Measurements from ENCODE around the gene RHOA.
A peak's percentile ranks its signal among the peaks of the same experiment; 100 is the strongest.

The RHOA gene

DNA sequence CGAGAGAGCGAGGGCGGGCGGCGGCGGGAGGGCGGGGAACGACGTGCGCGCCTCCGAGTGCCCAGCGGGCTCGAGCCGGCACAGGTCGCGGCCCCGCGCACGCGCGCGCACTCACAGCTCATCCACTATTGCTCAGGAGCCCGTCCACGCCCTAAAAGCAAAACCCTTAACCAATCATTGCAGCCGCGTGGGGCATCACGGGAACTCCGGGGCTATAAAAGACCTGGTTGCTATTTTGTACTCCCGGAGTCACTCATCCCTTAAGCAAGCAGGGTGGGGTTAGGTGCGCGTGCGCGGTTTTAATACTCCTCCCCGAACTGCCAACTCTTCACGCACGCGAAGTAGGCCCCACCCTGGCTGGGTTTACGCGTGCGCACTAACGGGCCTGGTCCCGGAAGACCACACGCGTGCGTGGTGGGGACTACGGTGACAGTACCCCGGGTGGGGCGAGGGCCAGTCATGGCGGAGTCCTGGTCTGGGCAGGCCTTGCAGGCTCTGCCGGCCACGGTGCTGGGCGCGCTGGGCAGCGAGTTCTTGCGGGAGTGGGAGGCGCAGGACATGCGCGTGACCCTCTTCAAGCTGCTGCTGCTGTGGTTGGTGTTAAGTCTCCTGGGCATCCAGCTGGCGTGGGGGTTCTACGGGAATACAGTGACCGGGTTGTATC is at the start of gene RHOA, which contains the start of gene TCTA:
TSS of gene RHOA (minus strand) at position 9 of the 664 bp plus-strand sequence. CDS start 36,387 bp downstream, outside the sequence.
TSS of gene TCTA (plus strand) at position 456 of the 664 bp plus-strand sequence. CDS start at position 460, 4 bp downstream.
- DNase-seq (ENCODE audit: low read depth), result peak; percentile 100

DNA sequence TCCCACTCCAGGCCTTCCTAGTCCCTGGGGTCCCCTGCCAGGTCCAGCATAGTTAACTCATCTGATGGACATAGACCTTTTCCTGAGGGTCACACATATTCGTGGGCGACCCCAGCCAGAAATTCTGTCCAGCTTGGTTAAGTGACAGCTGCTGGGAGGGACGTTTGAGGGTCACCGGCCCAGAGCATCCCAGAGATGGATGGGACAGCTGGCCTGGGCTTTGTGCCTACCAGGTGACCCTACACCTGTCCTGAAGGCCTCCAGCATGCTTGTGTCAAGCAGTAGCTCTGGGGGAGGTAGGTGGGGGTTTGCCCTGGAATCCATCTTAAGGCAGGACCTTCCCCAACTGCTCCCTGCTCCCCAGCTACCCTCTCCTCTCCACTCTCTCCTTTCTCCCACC is 49.2 kb upstream of the RHOA start:
- DNase-seq (ENCODE audit: low read depth), result no peak

DNA sequence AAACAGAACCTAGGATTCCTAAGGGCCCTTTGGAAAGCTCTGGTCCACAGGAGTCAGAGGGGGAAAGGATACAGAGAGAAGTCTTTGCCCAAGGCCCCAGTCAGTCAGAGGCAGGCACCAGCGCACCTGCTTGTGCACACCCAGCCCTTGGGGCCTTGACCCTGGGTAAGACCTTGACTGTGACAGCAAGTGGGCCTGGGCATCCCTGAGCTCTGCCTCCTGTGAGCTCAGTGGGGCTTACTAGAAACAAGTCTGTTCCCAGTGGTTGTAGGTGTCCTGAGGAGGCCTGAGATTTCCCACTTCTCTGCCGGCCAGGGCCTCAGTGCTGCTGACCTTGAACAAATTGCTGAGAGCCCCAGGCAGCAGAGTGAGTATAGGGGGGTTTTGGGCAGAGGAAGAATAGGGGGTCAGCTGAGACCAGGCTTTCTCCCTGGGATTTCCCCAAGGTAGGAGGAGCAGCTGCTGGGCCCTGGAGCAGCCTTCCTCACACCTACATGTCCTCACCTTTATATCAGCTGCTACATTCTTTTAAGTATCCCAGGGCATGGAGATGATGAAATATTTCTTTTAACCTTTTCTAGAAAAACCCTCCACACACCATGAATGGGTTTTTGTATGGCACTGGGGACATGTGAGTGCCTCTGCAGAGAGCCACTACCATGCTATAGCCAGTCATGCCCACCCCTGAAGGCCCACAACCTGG is 48.6 kb upstream of the RHOA start:
- no peak for DNase-seq (ENCODE audit: low read depth)

DNA sequence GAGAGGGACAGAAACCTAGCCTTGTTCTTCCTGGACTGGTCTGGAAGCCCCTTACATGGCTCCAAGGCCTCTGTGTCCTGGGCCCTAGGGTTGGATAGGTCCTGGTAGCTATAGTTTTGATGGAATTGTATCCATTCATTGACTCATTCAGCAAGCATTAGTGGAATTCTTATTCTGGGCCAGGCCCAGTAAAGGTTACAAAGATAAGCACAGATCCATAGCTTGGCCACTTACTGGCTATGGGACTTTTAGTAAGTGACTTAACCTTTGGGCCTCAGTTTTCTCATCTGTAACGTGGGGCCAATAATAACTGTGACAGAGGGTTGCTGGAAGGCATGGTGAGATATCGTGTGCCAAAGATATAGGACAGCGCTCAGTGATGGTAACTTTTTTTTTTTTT is 44.7 kb upstream of the RHOA start:
- DNase-seq (ENCODE audit: low read depth), result peak; percentile 49

- no peak for DNase-seq (ENCODE audit: low read depth)
These were observed 43.3 kb upstream of the RHOA start for GRCh38 chr3:49454898-49455681.

DNA sequence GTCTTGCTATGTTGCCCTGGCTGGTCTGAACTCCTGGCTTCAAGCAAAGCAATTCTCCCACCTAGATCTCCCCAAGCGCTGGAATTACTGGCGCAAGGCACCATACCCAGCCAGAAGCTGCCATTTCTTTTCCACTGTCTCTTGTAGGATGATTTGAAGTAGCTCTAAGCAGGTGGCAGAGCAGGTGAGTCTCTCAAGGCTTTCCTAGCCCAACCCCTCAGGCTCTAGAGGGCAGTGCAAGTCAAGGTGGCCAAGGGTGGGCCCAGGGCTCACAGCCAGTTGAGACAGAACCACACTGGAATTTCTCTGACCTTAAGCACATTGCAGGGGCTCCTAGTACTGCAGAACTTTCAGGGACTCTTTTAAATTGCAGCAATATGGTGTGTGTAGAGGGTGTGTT is 42.7 kb upstream of the RHOA start:
- DNase-seq (ENCODE audit: low read depth), result no peak

DNA sequence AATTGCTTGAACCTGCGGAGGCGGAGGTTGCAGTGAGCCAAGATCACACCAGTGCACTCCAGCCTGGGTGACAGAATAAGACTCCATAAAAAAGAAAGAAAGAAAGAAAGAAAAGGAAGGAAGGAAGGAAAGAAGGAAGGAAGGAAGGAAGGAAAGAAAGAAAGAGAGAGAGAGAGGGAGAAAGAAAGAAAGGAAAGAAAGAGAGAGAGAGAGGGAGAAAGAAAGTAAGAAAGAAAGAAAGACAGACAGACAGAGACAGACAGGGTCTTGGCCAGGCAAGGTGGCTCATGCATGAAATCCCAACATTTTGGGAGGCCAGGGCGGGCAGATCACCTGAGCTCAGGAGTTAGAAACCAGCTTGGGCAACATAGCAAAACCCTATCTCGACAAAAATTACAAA is 41.8 kb upstream of the RHOA start:
- no peak for DNase-seq (ENCODE audit: low read depth)

DNA sequence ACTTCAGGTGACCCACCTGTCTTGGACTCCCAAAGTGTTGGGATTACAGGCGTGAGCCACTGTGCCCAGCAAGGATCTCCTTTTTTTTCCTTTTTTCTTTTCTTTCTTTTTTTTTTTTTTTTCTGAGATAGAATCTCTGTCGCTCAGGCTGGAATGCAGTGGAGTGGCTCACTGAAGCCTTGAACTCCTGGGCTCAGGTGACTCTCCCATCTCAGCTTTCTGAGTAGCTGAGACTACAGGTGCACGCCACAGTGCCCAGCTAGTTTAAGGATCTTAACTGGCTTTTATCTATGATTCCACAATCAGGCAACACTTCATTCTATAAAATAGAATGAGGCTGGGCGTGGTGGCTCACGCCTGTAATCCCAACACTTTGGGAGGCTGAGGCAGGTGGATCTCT is 33.6 kb upstream of the RHOA start:
- no peak for DNase-seq (ENCODE audit: low read depth)

DNA sequence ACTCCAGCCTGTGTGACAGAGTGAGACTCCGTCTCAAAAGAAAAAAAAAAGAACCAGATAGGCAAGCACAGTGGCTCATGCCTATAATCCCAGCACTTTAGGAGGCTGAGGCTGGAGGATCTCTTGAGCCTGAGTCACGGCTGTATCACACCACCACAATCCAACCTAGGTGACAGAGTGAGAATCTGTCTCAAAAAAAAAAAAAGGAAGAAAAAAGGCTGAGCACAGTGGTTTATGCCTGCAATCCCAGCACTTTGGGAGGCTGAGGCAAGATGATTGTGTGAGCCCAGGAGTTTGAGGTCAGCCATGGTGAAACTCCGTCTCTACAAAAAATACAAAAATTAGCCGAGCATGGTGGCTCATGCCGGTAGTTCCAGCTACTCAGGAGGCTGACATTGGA is 23.0 kb upstream of the RHOA start:
- no peak for DNase-seq (ENCODE audit: low read depth)

- no peak for DNase-seq (ENCODE audit: low read depth)
These were observed 16.9 kb upstream of the RHOA start for GRCh38 chr3:49428752-49429080.

DNA sequence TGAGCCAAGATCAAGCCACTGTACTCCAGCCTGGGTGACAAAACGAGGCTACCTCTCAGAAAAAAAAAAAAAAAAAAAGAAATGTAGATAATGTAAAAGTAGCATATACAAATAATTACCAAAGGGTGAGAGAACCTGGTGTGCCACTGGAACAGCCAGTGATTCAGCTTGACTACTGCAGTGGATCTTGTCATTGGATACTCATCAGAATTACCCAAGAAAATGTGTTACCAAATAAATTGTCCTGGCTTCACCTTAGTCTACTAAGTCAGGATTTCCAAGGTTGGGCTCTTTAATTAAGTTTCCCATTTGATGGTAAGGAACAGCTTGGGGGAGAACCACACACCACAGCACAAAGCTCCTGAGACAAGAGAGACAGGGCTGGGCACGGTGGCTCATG is 15.8 kb upstream of the RHOA start:
- no peak for DNase-seq (ENCODE audit: low read depth)

DNA sequence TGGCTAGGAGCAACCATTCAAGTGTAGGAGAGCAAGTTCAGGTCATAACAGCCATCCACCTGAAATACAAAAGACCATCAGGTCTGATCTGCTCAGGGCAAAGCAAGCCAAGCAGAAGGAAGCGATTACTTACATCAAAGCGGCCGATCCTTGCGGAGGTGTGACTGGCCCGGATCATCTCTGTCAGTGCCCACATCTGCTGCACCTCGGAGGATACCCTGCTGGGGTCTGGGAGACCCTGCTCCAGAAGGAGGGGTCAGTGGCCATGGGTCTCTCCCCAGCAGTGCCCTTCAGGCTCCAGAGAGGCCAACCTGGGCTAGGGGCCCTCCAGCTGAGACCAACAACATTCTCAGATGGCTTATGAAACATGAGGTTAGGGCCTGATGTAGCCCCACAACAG is 13.0 kb upstream of the RHOA start:
- no peak for DNase-seq (ENCODE audit: low read depth)

DNA sequence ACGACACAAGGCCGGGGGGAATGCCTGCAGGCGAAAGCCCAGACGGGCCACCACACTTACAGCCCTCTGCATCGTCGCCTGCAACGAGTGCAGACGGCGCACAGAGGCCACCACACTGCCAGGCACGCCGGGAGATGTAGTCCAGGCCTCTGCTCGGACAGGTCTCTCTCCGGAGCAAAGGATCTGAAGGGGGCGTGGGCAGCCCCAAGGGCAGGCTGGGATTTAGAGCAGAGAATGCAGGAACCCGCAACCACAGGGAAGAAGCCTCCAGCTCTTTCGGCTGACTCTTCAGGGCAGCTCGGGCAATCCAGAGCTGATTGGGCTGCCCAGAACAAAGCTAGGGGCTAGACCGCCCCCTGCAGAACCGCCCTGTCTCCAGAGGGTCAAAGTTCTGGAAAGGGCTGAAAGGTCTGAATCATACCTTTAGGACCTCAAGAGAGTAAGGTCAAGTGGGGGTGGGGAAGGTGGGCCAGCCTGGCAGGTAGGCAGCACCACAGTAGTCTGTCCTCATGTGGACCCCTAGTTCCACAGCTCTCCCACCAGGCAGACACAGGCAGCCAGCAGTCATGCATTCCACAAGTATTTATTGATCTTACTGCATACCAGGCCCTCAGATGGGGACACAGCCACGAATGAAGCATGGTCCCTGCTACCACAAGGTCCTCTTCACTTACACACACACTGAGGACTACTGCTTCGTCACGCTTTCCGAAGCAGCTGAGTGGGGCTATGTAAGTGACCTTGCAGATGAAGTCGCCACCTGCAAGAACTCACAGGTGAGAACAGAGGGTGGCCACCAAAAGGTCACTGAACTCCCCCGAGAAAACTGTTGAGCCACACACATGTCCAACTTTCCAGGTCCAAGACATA is 10.8 kb upstream of the RHOA start, which contains the start of gene AMT:
TSS of gene AMT (minus strand) at position 95 of the 870 bp plus-strand sequence. CDS start at position 72, 23 bp downstream.
- DNase-seq (ENCODE audit: low read depth), result no peak

GRCh38 chr3:49421890-49422378 is 10.2 kb upstream of the RHOA start:
- no peak for DNase-seq (ENCODE audit: low read depth)

DNA sequence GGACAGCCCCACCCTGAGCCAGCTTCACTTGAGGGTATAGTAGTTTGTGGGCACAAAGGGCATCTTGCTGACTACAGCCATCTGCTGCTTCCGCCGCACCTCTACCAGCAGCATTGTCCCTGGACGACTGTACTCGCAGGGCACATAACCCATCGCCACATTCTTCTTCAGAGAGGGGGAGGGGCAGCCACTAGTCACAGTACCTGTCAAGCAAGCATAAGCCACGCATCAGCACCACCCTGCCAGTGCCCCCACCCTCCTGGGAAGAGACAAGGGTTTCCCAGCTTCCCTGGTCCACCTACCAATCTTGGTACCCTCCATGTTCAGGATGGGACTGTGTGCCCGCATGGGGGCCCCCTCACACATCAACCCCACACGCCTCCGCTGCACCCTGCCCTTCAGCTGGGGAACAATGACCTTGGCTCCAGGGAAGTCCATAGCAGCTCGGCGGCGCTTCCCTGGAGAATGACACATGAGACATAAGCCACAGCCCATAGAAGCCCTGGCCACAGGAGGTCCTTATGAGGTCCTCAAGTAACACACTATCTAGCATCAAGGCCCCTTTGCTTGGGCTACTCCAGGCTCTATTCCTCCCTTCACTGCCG is 5.8 kb upstream of the RHOA start:
- DNase-seq (ENCODE audit: low read depth), result no peak

DNA sequence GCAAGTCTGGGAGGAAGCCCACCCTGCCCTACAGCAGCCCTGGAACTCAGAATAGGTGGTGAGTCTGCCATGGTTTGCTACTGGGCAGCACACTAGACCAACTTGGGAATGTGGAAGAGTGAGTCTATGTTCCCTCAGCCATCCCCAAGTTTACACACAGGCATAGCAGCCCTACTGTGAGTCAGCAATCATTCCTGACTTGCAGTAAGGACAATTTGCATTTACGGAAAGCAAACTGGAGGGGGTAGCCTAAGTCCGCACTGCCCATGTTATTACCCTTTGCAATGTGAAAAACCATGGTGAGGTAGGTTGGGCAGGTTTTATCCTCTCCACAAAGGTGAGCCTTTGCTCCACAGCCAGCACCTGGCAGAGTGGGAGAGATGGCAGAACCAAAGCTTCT is 5.1 kb upstream of the RHOA start:
- DNase-seq (ENCODE audit: low read depth), result no peak

DNA sequence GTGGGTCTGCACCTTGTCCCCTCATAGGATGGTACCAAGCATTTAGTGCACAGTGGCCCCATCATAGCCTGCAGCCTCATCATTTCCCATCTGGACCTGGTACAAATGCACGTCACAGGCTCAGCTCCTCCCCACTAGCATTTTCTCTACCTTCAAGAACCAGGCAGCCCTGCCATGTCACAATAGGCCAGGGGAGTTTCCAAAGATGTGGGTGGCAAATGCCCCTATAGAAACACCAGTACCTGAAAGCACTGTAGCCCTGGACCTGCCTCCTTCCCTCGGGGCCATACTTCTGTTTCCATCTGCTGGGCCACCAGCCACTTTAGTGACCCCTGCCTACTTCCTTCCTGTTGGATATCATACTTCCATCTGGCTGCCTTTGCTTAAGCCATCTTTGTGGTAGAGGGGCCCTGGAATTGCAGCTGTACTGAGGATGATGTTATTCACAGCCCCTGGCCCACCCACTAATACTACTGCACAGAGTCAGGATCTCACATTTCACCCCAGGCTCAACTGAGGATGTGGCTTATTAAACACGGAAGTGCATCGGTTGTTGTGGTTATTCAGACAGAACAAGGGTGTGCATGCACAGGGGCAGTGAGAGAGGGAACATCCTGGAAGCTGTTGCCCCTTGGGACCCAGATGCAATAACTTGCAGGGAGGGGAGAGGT is 4.3 kb upstream of the RHOA start:
- DNase-seq (ENCODE audit: low read depth), result no peak

DNA sequence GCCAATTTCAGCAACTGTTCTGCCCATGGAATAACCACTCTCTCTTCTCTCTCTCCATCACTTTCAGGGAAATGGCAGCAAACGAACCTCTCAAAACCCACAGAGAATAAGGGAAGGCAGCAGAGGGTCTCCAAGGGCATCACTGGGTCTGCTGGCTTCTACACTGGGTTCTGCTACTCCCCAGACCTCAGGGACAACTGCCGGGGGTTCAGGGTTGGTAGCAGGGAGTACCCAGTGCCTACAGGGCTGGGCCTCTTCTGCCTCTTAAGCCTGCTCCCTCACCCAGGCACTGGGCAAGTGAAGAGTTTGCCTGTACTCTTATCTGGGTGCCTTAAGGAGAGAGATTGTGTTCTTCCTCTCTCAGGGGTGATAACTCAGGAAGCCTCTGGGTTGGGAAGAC is 3.0 kb upstream of the RHOA start:
- no peak for DNase-seq (ENCODE audit: low read depth)

DNA sequence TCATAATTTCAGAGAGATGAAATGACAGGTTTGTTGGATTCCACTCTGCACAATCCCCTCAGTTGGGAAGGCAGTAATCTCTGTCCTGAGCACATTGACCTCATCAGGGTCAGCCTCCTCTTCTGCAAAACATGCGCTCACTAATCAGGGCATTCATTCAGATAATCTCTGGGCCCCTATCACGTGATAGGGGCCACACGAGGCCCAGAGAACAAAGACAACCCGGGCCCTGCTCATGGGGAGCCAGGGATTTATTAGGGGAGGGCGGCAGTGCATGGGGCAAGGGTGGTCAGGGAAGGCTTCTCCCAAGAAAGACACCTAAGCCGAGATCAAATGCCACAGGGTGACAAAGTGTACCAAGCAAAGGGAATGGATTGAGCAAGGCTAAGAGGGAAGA is 1.6 kb upstream of the RHOA start:
- no peak for DNase-seq (ENCODE audit: low read depth)

DNA sequence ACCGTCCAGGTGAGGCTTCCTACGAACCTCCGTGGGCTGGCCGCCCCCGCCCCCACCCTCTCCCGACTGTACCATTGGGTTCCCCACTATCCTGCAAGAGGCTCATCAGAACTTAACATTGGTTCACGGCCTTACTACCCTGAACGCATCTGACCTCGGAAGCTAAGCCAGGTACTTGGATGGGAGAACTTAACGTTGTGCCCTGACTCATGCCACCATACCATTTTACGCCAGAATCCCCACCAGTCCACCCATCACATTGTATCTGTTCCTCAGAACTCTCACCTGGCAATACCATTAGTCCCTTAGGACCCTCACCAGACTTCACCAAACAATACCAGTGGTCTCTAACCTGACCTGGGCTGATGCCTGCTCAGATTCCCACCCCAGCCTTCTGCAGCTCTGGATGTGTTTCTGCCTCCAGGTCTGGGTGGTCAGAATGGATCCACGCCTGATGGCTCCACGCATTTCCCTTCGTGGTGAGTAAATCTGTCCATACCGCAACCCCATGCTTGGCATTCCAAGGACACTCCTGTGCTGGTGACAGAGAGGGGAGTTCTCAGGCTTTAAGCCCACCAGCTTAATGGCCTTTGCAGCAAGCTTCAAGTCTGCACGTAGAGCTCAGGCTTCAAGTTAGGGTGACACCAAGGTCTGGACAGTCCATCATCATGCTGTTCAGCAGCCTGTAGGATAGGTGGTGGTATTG is 1.0 kb upstream of the RHOA start:
- no peak for DNase-seq (ENCODE audit: low read depth)
